Body of pancreas (tissue), 4 donors: ENCODE data around the gene CES3. TPM values are rescaled to one million over a fixed set of nuclear protein-coding genes. Genes with fewer than 3 reads are reported as not detected.

Source experiments
- ATAC-seq: fragments of 150-250 bp; one replicate; pipeline ENCODE4 v1.9.1; 2016
- DNase-seq, 4 donors: peaks; one replicate each; pipeline ENCODE4 v3.0.0-alpha.2; 2019
- H3K27ac ChIP-seq, 4 donors: fragments of 200-600 bp; sonication (generic); 1 replicate in 3 of 4; 2 replicates in 1 of 4; pipeline versions ENCODE4 v1.5.1 to v1.6.1; 2016 to 2019; ENCODE audit warnings: mild to moderate bottlenecking in 1 of 4, mixed read lengths in 1 of 4, moderate library complexity in 1 of 4
- H3K27me3 ChIP-seq, 2 donors: fragments of 200-600 bp; sonication (generic); one replicate each; pipeline ENCODE4 v1.6.0; 2016; ENCODE audit warnings: mild to moderate bottlenecking in 1 of 2
- H3K36me3 ChIP-seq, 2 donors: fragments of 200-600 bp; sonication (generic); replicated peaks in 1 of 2; 2 replicates each; pipeline ENCODE4 v1.5.1; 2016; ENCODE audit warnings: low read depth in 2 of 2; ENCODE audit not compliant: insufficient read depth in 1 of 2
- H3K4me1 ChIP-seq: fragments of 200-600 bp; sonication (generic); one replicate; pipeline ENCODE4 v1.6.0; 2016
- H3K4me3 ChIP-seq, 2 donors: fragments of 200-600 bp; sonication (generic); 1 replicate in 1 of 2; 2 replicates in 1 of 2; pipeline ENCODE4 v1.5.1; 2016 to 2019
- H3K9me3 ChIP-seq, 3 donors: fragments of 200-600 bp; sonication (generic); 1 replicate in 2 of 3; 2 replicates in 1 of 3; pipeline ENCODE4 v1.5.1; 2016
- CTCF ChIP-seq, 7 experiments: fragments of 450-650 bp in 4 of 7; fragments of 200-600 bp in 3 of 7; sonication (generic) in 3 of 7; IDR thresholded peaks; one replicate each; pipeline ENCODE4 v1.5.1; 2016 to 2019; ENCODE audit warnings: antibody characterized with exemption in 7 of 7
- POLR2A ChIP-seq, 3 donors: fragments of 450-650 bp; IDR thresholded peaks; one replicate each; pipeline ENCODE4 v1.6.1; 2016; ENCODE audit warnings: antibody characterized with exemption in 3 of 3, mild to moderate bottlenecking in 2 of 3
- WGBS, 2 donors: methylation state at CpG; one replicate each; pipeline ENCODE4 v1.1.5; 2017; 5-methylcytosine and 5-hydroxymethylcytosine counted together
- intact Hi-C: fragments of 100-400 bp; cut with DNase I; formaldehyde crosslinking; loops from one replicate; pipeline ENCODE4 v1.15.1; 2023
- total RNA-seq, 2 donors: library from RNA; depleted of rRNA; stranded (reverse); fragments of >200 nt; gene quantifications; one replicate each; pipeline ENCODE4 v1.1.0, GENCODE V29; 2016

Gene CES3
- total RNA-seq, 2 donors from 2014 or later = 5.2 to 5.6 TPM

DNA sequence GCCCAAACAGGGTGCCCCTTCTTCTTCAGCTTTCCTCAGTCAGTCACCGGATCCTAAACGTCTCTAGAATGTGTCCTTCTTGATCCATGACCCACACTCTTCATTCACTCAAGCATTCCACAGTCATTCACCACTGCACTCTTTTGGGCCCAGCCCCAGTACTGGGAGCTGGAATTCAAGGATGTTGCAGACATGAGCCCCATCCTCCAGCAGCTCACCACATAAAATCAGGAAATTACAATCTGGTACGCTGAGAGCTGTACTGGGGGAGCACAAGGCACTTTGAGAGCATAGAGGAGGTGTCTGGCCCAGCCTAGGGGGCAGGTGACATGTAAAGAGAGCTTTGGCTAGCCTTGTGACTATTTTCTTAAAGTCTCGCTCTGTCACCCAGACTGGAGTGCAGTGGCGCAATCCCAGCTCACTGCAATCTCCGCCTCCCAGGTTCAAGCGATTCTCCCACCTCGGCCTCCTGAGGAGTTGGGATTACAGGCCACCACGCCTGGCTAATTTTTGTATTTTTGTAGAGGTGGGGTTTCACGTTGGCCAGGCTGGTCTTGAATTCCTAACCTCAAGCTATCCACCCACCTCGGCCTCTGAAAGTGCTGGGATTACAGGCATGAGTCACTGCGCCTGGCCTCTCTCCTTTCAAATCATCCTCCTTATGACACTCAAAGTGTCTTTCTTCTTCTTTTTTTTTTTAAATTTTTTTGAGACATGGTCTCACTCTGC is 46.0 kb downstream of the CES3 start:
- DNase-seq (no peak), ATAC-seq (no peak)
- no peak overlapping the region for H3K27ac ChIP-seq
- H3K4me1 ChIP-seq = no peaks in the 10 kb centered on the region
- TF ChIP-seq CTCF (IDR thresholded peaks at IDR 0.05) = no peak
- TF ChIP-seq POLR2A (IDR thresholded peaks at IDR 0.05) = no peak
- no peaks in the 10 kb centered on the region for H3K36me3 ChIP-seq
- H3K4me3 ChIP-seq = no peak overlapping the region
- WGBS, 2 donors = 78 to 82% methylated on average over 12 of the region's 12 CpGs
- no peaks in the 10 kb centered on the region for H3K9me3 ChIP-seq
- intact Hi-C loops = no loop called here
- H3K27me3 ChIP-seq = no peaks in the 10 kb centered on the region

DNA sequence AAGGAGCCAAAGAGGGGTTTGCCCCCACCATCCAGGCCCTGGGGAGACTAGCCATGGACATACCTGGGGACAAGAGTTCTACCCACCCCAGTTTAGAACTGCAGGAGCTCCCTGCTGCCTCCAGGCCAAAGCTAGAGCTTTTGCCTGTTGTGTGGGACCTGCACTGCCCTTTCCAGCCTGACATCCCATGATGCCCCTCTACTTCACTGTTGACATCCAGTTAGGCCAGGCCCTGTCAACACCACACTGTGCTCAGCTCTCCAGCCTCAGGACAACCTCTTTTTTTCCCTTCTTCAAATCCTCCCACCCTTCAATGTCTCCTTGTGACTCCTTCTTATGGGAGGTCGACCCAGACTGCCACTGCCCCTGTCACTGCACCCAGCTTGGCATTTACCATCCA is 48.1 kb downstream of the CES3 start:
- H3K9me3 ChIP-seq = no peaks in the 10 kb centered on the region
- ATAC-seq = no peak
- no peak overlapping the region for H3K27ac ChIP-seq
- intact Hi-C loops = no loop called here
- peaks cover 0 to 7% of the 10 kb centered on the region in 2 donors for H3K27me3 ChIP-seq
- H3K4me1 ChIP-seq = peaks cover 12% of the 10 kb centered on the region
- WGBS, 2 donors = 56 to 64% methylated on average over 1 of the region's 1 CpG
- H3K36me3 ChIP-seq = no peaks in the 10 kb centered on the region
- H3K4me3 ChIP-seq = no peak overlapping the region
- TF ChIP-seq CTCF (IDR thresholded peaks at IDR 0.05) = no peak
- no peak for DNase-seq

GRCh38 chr16:67011274-67011673 is 50.2 kb downstream of the CES3 start:
- no peak overlapping the region for H3K4me3 ChIP-seq
- peaks cover 0 to 12% of the 10 kb centered on the region in 2 donors for H3K27me3 ChIP-seq
- H3K4me1 ChIP-seq = peaks cover 18% of the 10 kb centered on the region
- no peak overlapping the region for H3K27ac ChIP-seq
- intact Hi-C loops = no loop called here
- H3K9me3 ChIP-seq = no peaks in the 10 kb centered on the region
- no peak for ATAC-seq
- WGBS, 2 donors = 78% methylated on average over 1 to 2 of the region's 2 CpGs
- H3K36me3 ChIP-seq = no peaks in the 10 kb centered on the region
- DNase-seq = no peak
- TF ChIP-seq CTCF (IDR thresholded peaks at IDR 0.05) (no peak), POLR2A (IDR thresholded peaks at IDR 0.05) (no peak)

- no peaks in the 10 kb centered on the region for H3K9me3 ChIP-seq
- H3K27ac ChIP-seq = peak overlapping the region in 2 of 4 donors; percentile 38 to 46
- 12 to 19% methylated on average over 15 to 21 of the region's 21 CpGs for WGBS, 2 donors
- H3K4me3 ChIP-seq = no peak overlapping the region
- H3K4me1 ChIP-seq = peaks cover 18% of the 10 kb centered on the region
- no peak for TF ChIP-seq CTCF (IDR thresholded peaks at IDR 0.05)
- no peak for TF ChIP-seq POLR2A (IDR thresholded peaks at IDR 0.05)
- DNase-seq (no peak), ATAC-seq (no peak)
- peaks cover 0 to 12% of the 10 kb centered on the region in 2 donors for H3K27me3 ChIP-seq
- no peaks in the 10 kb centered on the region for H3K36me3 ChIP-seq
- intact Hi-C loops = no loop called here
These were observed 52.3 kb downstream of the CES3 start for GRCh38 chr16:67013233-67013822.
